IPS DF 6.9 (cell line): ENCODE measurements around the gene GPR139.

Experiments
- DNase-seq: peaks from one replicate; pipeline ENCODE4 v3.0.0-alpha.2; 2013; ENCODE audit warnings: low read depth, low spot score
- H3K27ac ChIP-seq: one replicate; pipeline ENCODE4 v1.5.1; 2013; ENCODE audit warnings: low read length, control low read depth
- H3K27me3 ChIP-seq: 2 replicates; pipeline ENCODE4 v1.6.1; 2013; ENCODE audit warnings: mild to moderate bottlenecking, low read length; ENCODE audit not compliant: control insufficient read depth, insufficient read depth
- H3K36me3 ChIP-seq: 2 replicates; pipeline ENCODE4 v1.6.1; 2013; ENCODE audit warnings: low read length; ENCODE audit not compliant: control insufficient read depth, insufficient read depth
- H3K4me1 ChIP-seq: 2 replicates; pipeline ENCODE4 v1.6.1; 2013; ENCODE audit warnings: low read length; ENCODE audit not compliant: control insufficient read depth, insufficient read depth
- H3K4me3 ChIP-seq: 2 replicates; pipeline ENCODE4 v1.5.1; 2013; ENCODE audit warnings: mild to moderate bottlenecking, low read length
- H3K9me3 ChIP-seq: 2 replicates; pipeline ENCODE4 v1.6.1; 2013; ENCODE audit warnings: low read length, inconsistent platforms; ENCODE audit not compliant: control insufficient read depth, insufficient read depth
- WGBS: extraction: QIAGEN DNeasy Blood & Tissue Kit; methylation state at CpG from one replicate; pipeline ENCODE4 v1.1.7; 2013; ENCODE audit warnings: mixed read lengths, missing lambda C conversion rate; ENCODE audit not compliant: insufficient read length, insufficient coverage; 5-methylcytosine and 5-hydroxymethylcytosine counted together

Gene GPR139

GRCh38 chr16:20089246-20089965, 15.7 kb upstream of the GPR139 start:
- DNase-seq, result no peak
- Histone ChIP-seq H3K4me3 (no peak overlapping the region), H3K36me3 (no peaks in the 10 kb centered on the region), H3K27ac (no peak overlapping the region), H3K9me3 (no peaks in the 10 kb centered on the region), H3K4me1 (0 out of 2 replicates have a peak, but pooled peaks cover 1% of the 10 kb centered on the region), H3K27me3 (no peaks in the 10 kb centered on the region)
- no CpG with 5 or more reads among the region's 3 CpGs for WGBS

GRCh38 chr16:20084624-20085226, 11.0 kb upstream of the GPR139 start:
- Histone ChIP-seq H3K9me3 (no peaks in the 10 kb centered on the region), H3K27ac (no peak overlapping the region), H3K27me3 (no peaks in the 10 kb centered on the region), H3K4me1 (no peaks in the 10 kb centered on the region), H3K4me3 (no peak overlapping the region), H3K36me3 (no peaks in the 10 kb centered on the region)
- DNase-seq, result no peak
- no CpG with 5 or more reads among the region's 6 CpGs for WGBS

- Histone ChIP-seq H3K27ac (no peak overlapping the region), H3K9me3 (no peaks in the 10 kb centered on the region), H3K4me1 (peaks cover 4% of the 10 kb centered on the region), H3K4me3 (no peak overlapping the region), H3K27me3 (peaks cover 6% of the 10 kb centered on the region), H3K36me3 (no peaks in the 10 kb centered on the region)
- WGBS, result 100% methylated on average over 3 of the region's 4 CpGs
- DNase-seq, result no peak
Observed at GRCh38 chr16:20079106-20079505, 5.4 kb upstream of the GPR139 start.

- peaks cover 10% of the 10 kb centered on the region for H3K4me1 ChIP-seq
- no peaks in the 10 kb centered on the region for H3K9me3 ChIP-seq
- H3K36me3 ChIP-seq, result no peaks in the 10 kb centered on the region
- H3K4me3 ChIP-seq, result no peak overlapping the region
- no peak overlapping the region for H3K27ac ChIP-seq
- peaks cover 13% of the 10 kb centered on the region for H3K27me3 ChIP-seq
- WGBS, result no CpG with 5 or more reads among the region's 4 CpGs
- DNase-seq, result no peak
Observed at GRCh38 chr16:20075243-20075642, 1.6 kb upstream of the GPR139 start.

GRCh38 chr16:20074099-20074991, 655 bp upstream of the GPR139 start:
- Histone ChIP-seq H3K4me3 (peak overlapping the region; percentile 36; the same call in 1 of the 2 replicates), H3K27me3 (peaks cover 13% of the 10 kb centered on the region), H3K9me3 (no peaks in the 10 kb centered on the region), H3K4me1 (peaks cover 10% of the 10 kb centered on the region), H3K27ac (no peak overlapping the region), H3K36me3 (no peaks in the 10 kb centered on the region)
- WGBS, result no CpG with 5 or more reads among the region's 34 CpGs
- DNase-seq, result no peak

GRCh38 chr16:20072874-20073202, 852 bp downstream of the GPR139 start:
- Histone ChIP-seq H3K27ac (no peak overlapping the region), H3K27me3 (peaks cover 13% of the 10 kb centered on the region), H3K9me3 (no peaks in the 10 kb centered on the region), H3K36me3 (no peaks in the 10 kb centered on the region), H3K4me3 (peak overlapping the region; percentile 36; the same call in 1 of the 2 replicates), H3K4me1 (peaks cover 10% of the 10 kb centered on the region)
- no CpG with 5 or more reads among the region's 11 CpGs for WGBS
- DNase-seq, result no peak

- Histone ChIP-seq H3K27me3 (peaks cover 13% of the 10 kb centered on the region), H3K27ac (no peak overlapping the region), H3K4me1 (peaks cover 10% of the 10 kb centered on the region), H3K4me3 (peak overlapping the region; percentile 13; the same call in 1 of the 2 replicates), H3K36me3 (no peaks in the 10 kb centered on the region), H3K9me3 (no peaks in the 10 kb centered on the region)
- WGBS, result no CpG with 5 or more reads among the region's 11 CpGs
- DNase-seq, result no peak
Observed at GRCh38 chr16:20072146-20072873, 1.4 kb downstream of the GPR139 start.

GRCh38 chr16:20064931-20065330, 8.8 kb downstream of the GPR139 start:
- DNase-seq, result no peak
- H3K4me3 ChIP-seq, result no peak overlapping the region
- H3K27me3 ChIP-seq, result no peaks in the 10 kb centered on the region
- no peaks in the 10 kb centered on the region for H3K9me3 ChIP-seq
- no CpG with 5 or more reads among the region's 2 CpGs for WGBS
- H3K36me3 ChIP-seq, result no peaks in the 10 kb centered on the region; the same call in 1 of the 2 replicates
- no peaks in the 10 kb centered on the region for H3K4me1 ChIP-seq
- no peak overlapping the region for H3K27ac ChIP-seq

GRCh38 chr16:20064520-20064919, 9.2 kb downstream of the GPR139 start:
- Histone ChIP-seq H3K36me3 (no peaks in the 10 kb centered on the region; the same call in 1 of the 2 replicates), H3K27ac (no peak overlapping the region), H3K4me1 (no peaks in the 10 kb centered on the region), H3K27me3 (no peaks in the 10 kb centered on the region), H3K4me3 (no peak overlapping the region), H3K9me3 (no peaks in the 10 kb centered on the region)
- no CpG with 5 or more reads among the region's 4 CpGs for WGBS
- no peak for DNase-seq

GRCh38 chr16:20061132-20061531, 12.6 kb downstream of the GPR139 start:
- no peaks in the 10 kb centered on the region for H3K9me3 ChIP-seq
- no peaks in the 10 kb centered on the region for H3K4me1 ChIP-seq
- no peak overlapping the region for H3K4me3 ChIP-seq
- 100% methylated on average over 1 of the region's 3 CpGs for WGBS
- H3K27ac ChIP-seq, result no peak overlapping the region
- no peaks in the 10 kb centered on the region; the same call in 1 of the 2 replicates for H3K36me3 ChIP-seq
- DNase-seq, result no peak
- H3K27me3 ChIP-seq, result no peaks in the 10 kb centered on the region
